Dermis microvascular lymphatic vessel endothelial cell (primary cell): Measurements from ENCODE around the gene PANX1. TPM values are rescaled to one million over a fixed set of nuclear protein-coding genes. Genes with fewer than 3 reads are reported as not detected.

ENCODE experiments used
- DNase-seq, 2 donors: peaks; one replicate each; pipeline versions ENCODE4 v3.0.0 to v3.0.0-alpha.2; 2010; ENCODE audit warnings: low read depth in 2 of 2
- total RNA-seq: library from RNA; depleted of rRNA; stranded (reverse); fragments of >200 nt; gene quantifications from 2 replicates; pipeline ENCODE4 v1.2.1, GENCODE V29; 2014

The PANX1 gene
- total RNA-seq, 1 donor from 2014 or later, result 19.8 TPM

- DNase-seq, result no peak
Observed at GRCh38 chr11:94184362-94184761, 55.7 kb downstream of the PANX1 start.

GRCh38 chr11:94184846-94185245 is 56.2 kb downstream of the PANX1 start:
- DNase-seq, result no peak

GRCh38 chr11:94185416-94186084 is 56.9 kb downstream of the PANX1 start:
- no peak for DNase-seq

- no peak for DNase-seq
Observed at GRCh38 chr11:94186342-94187203, 57.9 kb downstream of the PANX1 start.

- peak in 1 of 2 donors; percentile 30 for DNase-seq
Observed at GRCh38 chr11:94193288-94193687, 64.6 kb downstream of the PANX1 start.

DNA sequence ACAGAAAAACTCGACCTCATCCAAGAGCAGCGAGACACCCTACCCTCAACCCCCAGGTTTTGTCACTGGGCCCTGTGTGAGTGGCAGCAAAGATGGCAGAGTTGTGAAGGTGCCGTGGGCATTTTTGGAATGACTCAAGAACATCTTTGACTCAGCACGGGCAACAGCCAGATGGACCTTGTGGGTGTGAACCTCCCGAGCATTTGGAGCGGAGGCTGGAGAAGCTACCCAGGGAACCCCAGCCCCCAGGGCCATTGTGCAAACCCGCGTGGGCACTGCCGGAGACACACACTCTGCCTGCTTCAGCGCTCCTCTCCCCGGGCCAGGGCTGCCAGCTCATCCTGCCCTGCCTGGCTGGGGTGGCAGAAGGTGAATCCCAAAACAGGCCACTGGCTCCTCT is 66.1 kb downstream of the PANX1 start:
- no peak for DNase-seq

- no peak for DNase-seq
Observed at GRCh38 chr11:94196363-94196762, 67.7 kb downstream of the PANX1 start.

DNA sequence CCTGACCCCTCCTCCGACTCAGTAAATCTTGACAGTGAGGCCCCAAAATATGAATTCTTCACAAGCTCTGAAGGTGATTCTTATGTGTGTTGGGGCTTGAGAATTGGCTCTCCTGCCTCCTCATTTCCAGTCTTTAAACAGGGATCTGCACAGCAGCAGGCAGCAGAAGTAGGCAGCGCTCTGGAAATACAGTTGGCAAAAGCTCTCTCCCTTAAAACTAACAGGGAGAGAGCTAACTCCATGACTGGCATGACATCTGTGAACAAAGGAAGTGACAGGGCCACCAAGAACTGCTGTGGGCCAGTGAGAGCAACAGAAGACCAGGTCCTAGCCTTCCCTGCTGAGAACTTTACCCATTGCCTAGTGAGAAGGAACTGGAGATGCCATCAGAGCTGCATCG is 70.1 kb downstream of the PANX1 start:
- no peak for DNase-seq

DNA sequence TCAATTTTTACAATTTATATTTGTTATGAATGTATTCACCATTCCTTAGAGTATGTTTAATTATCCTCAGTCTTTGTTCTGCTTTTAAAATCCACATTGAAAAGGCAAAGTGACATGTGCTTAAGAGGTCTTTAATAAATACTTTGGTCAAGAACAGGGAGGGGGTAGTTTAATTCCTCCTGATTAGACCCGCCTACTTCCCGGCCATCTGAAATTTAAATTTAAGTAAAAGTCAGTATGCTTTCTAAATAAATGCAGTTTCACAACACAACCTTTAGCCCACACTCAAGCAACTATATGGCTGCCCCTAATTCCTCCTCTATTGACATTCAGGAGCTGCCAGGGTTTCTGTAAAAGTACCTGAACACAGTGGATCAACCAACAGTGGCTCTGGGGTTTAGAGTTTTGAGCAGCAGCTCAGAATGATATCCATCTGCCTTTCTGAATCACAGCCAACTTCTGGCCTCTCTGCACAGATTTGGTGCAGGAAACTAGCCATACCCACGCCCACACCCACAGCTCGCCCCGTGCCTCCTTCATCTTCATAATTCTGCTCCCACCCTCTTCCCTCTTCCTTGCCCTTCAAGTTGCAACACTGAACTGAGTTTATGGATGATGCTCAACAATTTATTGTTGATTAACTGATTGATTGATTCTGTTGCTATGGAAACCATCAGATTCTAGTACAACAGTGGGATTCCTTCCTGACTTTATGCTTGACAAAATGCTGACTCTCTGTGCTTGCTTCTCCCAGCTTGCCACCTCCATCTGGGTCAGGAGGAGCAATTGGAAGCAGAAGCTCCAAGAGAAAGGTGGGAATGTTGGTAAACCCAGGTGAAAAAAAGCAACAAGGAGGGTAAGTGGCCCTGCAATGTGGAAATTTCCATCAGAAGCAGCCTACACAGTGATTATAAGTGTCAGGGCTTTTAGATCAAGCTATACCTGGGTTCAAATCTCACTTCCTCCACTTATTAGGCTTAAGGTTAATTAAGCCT is 70.8 kb downstream of the PANX1 start:
- no peak for DNase-seq

GRCh38 chr11:94201004-94201465 is 72.4 kb downstream of the PANX1 start:
- no peak for DNase-seq

DNA sequence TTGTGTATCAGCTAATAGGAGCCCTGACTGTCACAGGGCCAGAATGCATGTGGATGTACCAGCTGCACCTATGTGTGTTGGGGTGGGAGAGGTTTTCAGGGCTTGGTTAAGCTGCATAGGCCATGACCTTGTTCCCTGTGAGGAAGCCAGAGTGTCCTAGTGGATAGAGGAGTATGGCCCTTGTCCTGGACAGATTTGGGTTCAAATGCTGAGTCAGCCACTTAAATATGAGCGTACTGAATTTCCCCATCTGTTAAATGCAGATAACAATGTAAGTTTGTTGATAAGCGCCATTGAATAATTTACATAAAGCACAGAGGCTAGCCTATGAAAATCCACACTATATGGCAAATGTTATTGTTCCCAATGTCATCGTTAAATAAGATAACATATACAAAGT is 74.4 kb downstream of the PANX1 start:
- no peak for DNase-seq

- DNase-seq, result no peak
Observed at GRCh38 chr11:94211261-94211830, 82.7 kb downstream of the PANX1 start.

DNA sequence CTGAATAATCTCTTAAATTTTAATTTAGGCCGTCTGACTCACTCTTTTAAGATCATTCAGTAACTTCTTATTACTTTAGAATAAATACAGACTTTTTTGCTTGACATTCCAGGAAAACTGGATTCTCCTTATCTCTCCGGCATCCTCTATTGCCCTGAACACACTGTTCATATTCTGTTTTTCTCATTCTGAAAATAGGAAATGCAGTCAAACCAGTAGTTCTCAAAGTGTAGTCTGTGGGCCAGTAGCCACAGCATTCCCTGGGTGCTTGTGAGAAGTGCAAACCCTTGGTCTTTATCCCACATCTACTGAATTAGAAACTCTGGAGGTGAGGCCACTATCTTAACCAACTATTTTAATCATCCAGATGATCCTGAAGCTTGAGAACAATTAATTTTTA is 84.3 kb downstream of the PANX1 start:
- DNase-seq, result no peak

DNA sequence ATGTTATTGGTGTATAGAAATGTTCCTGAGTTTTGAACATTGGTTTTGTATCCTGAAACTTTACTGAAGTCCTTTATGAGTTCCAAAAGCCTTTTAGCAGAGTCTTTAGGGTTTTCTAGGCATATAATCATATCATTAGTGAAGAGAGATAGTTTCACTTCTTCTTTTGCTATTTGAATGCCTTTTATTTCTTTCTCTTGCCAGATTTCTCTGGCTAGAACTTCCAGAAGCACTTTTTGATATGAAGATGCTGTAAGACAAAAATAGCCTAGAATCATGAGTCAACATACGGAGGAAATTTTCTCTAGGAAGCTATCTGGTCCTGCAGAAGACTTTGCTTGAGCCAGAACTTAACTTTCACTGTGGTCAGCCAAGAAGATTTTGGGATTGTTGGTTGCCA is 89.1 kb downstream of the PANX1 start:
- DNase-seq, result no peak

GRCh38 chr11:94218372-94218771 is 89.7 kb downstream of the PANX1 start:
- no peak for DNase-seq

DNA sequence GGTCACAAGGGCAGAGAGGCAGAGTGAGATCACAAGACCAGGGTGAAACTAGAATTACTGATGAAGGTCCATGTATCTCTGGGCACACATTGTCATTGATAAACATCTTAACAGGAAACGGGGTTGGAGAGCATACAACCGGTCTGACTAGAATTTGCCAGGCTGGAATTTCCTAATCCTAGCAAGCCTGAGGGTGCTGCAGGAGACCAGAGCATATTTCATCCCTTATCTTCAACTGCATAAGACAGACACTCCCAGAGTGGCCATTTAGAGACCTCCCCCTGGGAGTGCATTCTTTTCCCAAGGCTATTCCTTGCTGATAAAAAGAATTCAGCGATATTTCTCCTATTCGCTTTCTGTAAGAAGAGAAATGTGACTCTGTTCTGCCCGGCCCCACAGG is 91.1 kb downstream of the PANX1 start:
- no peak for DNase-seq

- no peak for DNase-seq
Observed at GRCh38 chr11:94224078-94224477, 95.4 kb downstream of the PANX1 start.
